H7 (cell line): Measurements from ENCODE around the gene C1QTNF7. TPM values are rescaled to one million over a fixed set of nuclear protein-coding genes. Genes with fewer than 3 reads are reported as not detected.

Experiments used
- DNase-seq: peaks from one replicate; pipeline ENCODE4 v3.0.0; 2012
- H3K27me3 ChIP-seq: 2 replicates; pipeline ENCODE4 v1.6.0; 2011; ENCODE audit warnings: mild to moderate bottlenecking, low read length; ENCODE audit not compliant: control insufficient read depth, insufficient read depth
- H3K36me3 ChIP-seq: replicated peaks from 2 replicates; pipeline ENCODE4 v1.5.1; 2011; ENCODE audit warnings: low read length; ENCODE audit not compliant: control insufficient read depth, insufficient read depth
- H3K4me3 ChIP-seq: 2 replicates; pipeline ENCODE4 v1.5.1; 2011; ENCODE audit warnings: low read depth, mild to moderate bottlenecking, control low read depth, low read length, moderate library complexity; ENCODE audit not compliant: insufficient read depth
- total RNA-seq: library from RNA; depleted of rRNA; stranded (reverse); fragments of >200 nt; shearing (Covaris generic); gene quantifications from 2 replicates; pipeline ENCODE4 v1.2.3, GENCODE V29; 2014

C1QTNF7 gene
- total RNA-seq, 1 experiment from 2014 or later, result not detected

DNA sequence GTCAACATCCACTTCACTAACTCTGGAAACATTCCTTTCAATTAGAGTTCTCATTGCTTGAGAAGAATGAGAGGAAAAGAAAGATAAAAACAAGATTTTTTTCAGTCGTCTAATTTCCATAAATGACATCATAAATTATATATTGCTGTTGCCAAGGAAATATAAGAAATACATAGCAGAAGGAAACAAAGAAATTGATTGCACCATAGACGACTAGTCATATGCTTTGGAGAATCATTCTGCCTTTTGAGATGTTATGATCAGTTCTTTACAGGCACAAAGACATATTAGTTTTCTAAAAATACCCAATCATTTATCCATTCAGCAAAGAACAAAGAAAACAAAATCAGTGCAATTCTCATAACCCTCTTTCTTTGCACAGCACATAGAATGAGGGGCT is 672 bp upstream of the C1QTNF7 start:
- no peak for DNase-seq
- Histone ChIP-seq H3K4me3 (no peak overlapping the region), H3K36me3 (no peaks in the 10 kb centered on the region)

DNA sequence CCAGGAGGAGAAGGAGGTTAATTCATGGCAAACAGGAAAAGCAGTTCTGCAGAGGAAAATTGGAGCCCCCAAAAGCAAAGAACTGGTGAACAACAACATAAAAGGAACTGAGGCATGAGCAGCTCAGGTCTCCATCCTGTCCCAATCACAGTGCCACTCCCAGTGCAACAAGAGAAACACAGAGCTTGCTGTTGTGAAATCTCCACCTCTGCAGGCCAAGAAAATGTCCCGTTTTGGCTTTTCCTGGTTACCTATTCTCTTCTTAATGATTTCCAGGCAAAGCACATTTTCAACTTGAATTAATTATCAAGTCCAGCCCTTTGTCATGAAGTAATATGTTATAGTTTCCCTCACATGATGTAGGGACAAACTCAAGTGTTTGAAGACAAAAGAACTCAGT is 778 bp downstream of the C1QTNF7 start:
- no peaks in the 10 kb centered on the region for H3K27me3 ChIP-seq
- H3K4me3 ChIP-seq, result no peak overlapping the region
- no peak for DNase-seq
- H3K36me3 ChIP-seq, result no peaks in the 10 kb centered on the region

More for the DNA sequence above, 672 bp upstream of the C1QTNF7 start:
- no peaks in the 10 kb centered on the region for H3K27me3 ChIP-seq

DNA sequence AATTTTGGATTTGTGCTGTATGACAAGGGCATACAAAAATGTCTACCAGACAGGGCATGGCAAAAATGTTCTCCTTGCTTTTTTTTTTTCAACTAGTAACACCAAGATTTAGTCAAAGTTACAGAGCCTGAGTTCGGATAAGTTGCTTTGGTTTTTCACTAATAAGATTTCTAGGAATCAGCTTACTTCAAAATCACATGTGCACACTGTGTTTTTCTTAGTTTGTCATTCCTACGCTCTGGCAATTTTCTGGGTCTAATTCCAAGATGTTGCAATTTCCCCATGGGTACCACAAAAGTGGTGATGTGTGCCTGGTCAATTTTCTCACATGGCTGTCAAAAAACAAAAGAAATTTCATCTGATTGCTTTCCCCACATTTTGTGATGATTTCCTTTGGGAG is 6.3 kb downstream of the C1QTNF7 start:
- DNase-seq, result no peak
- Histone ChIP-seq H3K36me3 (no peaks in the 10 kb centered on the region), H3K4me3 (no peak overlapping the region), H3K27me3 (no peaks in the 10 kb centered on the region)

DNA sequence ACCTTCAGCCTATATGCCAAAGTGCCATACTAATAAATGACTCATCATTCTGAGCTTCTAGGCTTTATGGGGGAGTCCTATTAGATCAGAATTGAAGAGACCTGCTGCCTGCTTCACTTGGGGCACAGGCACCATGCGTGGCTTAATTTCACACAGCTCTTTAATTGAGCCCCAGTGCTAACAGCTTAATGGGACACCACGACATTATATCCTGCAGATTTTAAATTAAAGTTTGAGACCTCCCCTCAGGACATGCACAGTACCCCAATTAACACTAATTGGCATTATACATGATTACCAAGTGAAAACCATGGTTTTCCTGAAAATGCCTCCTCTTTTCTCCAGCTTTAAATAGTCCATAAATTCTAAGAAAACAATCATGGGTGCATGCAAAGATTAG is 6.8 kb downstream of the C1QTNF7 start:
- Histone ChIP-seq H3K27me3 (no peaks in the 10 kb centered on the region), H3K36me3 (no peaks in the 10 kb centered on the region), H3K4me3 (no peak overlapping the region)
- DNase-seq, result no peak

- Histone ChIP-seq H3K36me3 (no peaks in the 10 kb centered on the region), H3K27me3 (no peaks in the 10 kb centered on the region), H3K4me3 (no peak overlapping the region)
- DNase-seq, result no peak
These were observed 8.7 kb downstream of the C1QTNF7 start for GRCh38 chr4:15436513-15436912.

GRCh38 chr4:15438939-15439524 is 11.2 kb downstream of the C1QTNF7 start:
- Histone ChIP-seq H3K36me3 (no peaks in the 10 kb centered on the region), H3K4me3 (no peak overlapping the region)

GRCh38 chr4:15443371-15444160 is 15.7 kb downstream of the C1QTNF7 start:
- Histone ChIP-seq H3K4me3 (no peak overlapping the region), H3K36me3 (no peaks in the 10 kb centered on the region), H3K27me3 (no peaks in the 10 kb centered on the region)
- DNase-seq, result no peak

More at GRCh38 chr4:15438939-15439524, 11.2 kb downstream of the C1QTNF7 start:
- DNase-seq, result no peak
- no peaks in the 10 kb centered on the region for H3K27me3 ChIP-seq

GRCh38 chr4:15444276-15444675 is 16.4 kb downstream of the C1QTNF7 start:
- DNase-seq, result no peak
- Histone ChIP-seq H3K27me3 (no peaks in the 10 kb centered on the region), H3K36me3 (no peaks in the 10 kb centered on the region), H3K4me3 (no peak overlapping the region)

GRCh38 chr4:15444879-15445547 is 17.2 kb downstream of the C1QTNF7 start:
- no peaks in the 10 kb centered on the region for H3K27me3 ChIP-seq
- no peak overlapping the region for H3K4me3 ChIP-seq
- H3K36me3 ChIP-seq, result no peaks in the 10 kb centered on the region
- no peak for DNase-seq

- Histone ChIP-seq H3K36me3 (no peaks in the 10 kb centered on the region), H3K27me3 (no peaks in the 10 kb centered on the region), H3K4me3 (no peak overlapping the region)
- no peak for DNase-seq
These were observed 23.5 kb downstream of the C1QTNF7 start for GRCh38 chr4:15451181-15451865.

- no peak overlapping the region for H3K4me3 ChIP-seq
- DNase-seq, result no peak
- H3K36me3 ChIP-seq, result no peaks in the 10 kb centered on the region
- H3K27me3 ChIP-seq, result no peaks in the 10 kb centered on the region
These were observed 24.3 kb downstream of the C1QTNF7 start for GRCh38 chr4:15451866-15452765.

GRCh38 chr4:15455290-15455689 is 27.5 kb downstream of the C1QTNF7 start:
- DNase-seq, result no peak
- Histone ChIP-seq H3K27me3 (no peaks in the 10 kb centered on the region), H3K4me3 (no peak overlapping the region), H3K36me3 (no peaks in the 10 kb centered on the region)

- DNase-seq, result peak; percentile 22
- H3K36me3 ChIP-seq, result no peaks in the 10 kb centered on the region
- H3K4me3 ChIP-seq, result no peak overlapping the region
- H3K27me3 ChIP-seq, result no peaks in the 10 kb centered on the region
These were observed 29.8 kb downstream of the C1QTNF7 start for GRCh38 chr4:15457406-15458201.
